Caco-2 (cell line): ENCODE data around the gene CPEB1. TPM values are rescaled to one million over a fixed set of nuclear protein-coding genes. Genes with fewer than 3 reads are reported as not detected.

Source experiments
- BruUV-seq: library from RNA; stranded (reverse); fragments of 400-500 nt; replicated peaks from 2 replicates; lab custom pipeline; 2021; lab: Mats Ljungman, UMichigan
- CTCF ChIA-PET: fragments of 300-600 bp; sonication (Branson Sonifier 250); formaldehyde crosslinking; loops from one replicate; lab custom pipeline; 2022; ENCODE audit warnings: antibody characterized with exemption; lab: Charles Lee
- POLR2A ChIA-PET: fragments of 300-600 bp; sonication (Branson Sonifier 250); formaldehyde crosslinking; loops from one replicate; lab custom pipeline; 2022; ENCODE audit warnings: antibody characterized with exemption; lab: Charles Lee
- DNase-seq, 2 experiments: peaks; one replicate each; pipeline versions ENCODE4 v3.0.0 to v3.0.0-alpha.2; 2020 to 2022
- H3K27me3 ChIP-seq: replicated peaks from 2 replicates; pipeline ENCODE4 v1.6.0; 2011; ENCODE audit warnings: low read length; ENCODE audit not compliant: control insufficient read depth, insufficient read depth
- H3K36me3 ChIP-seq: 2 replicates; pipeline ENCODE4 v1.5.1; 2011; ENCODE audit warnings: low read length; ENCODE audit not compliant: control insufficient read depth, insufficient read depth
- H3K4me1 ChIP-seq: fragments of 250-450 bp; sonication (Bioruptor Pico); 2 replicates; pipeline ENCODE4 v1.5.1; 2020; ENCODE audit warnings: mild to moderate bottlenecking
- H3K4me3 ChIP-seq: 2 replicates; pipeline ENCODE4 v1.5.1; 2011; ENCODE audit warnings: low read depth, mild to moderate bottlenecking, control low read depth, low read length
- H3K9me3 ChIP-seq: fragments of 250-450 bp; sonication (Bioruptor Pico); 2 replicates; pipeline ENCODE4 v1.5.1; 2020; ENCODE audit warnings: mild to moderate bottlenecking, moderate library complexity
- H3K27ac Mint-ChIP-seq: one replicate; pipeline ENCODE4 v1.8.0; 2022; ENCODE audit warnings: mixed read lengths; ENCODE audit not compliant: unreplicated experiment
- H3K27me3 Mint-ChIP-seq: one replicate; pipeline ENCODE4 v1.8.0; 2022; ENCODE audit warnings: mixed read lengths; ENCODE audit not compliant: insufficient read depth, unreplicated experiment
- H3K36me3 Mint-ChIP-seq: one replicate; pipeline ENCODE4 v1.8.0; 2022; ENCODE audit warnings: mild to moderate bottlenecking, mixed read lengths; ENCODE audit not compliant: insufficient read depth, unreplicated experiment
- H3K4me1 Mint-ChIP-seq: one replicate; pipeline ENCODE4 v1.8.0; 2022; ENCODE audit warnings: low read depth, mixed read lengths; ENCODE audit not compliant: unreplicated experiment
- H3K4me3 Mint-ChIP-seq: one replicate; pipeline ENCODE4 v1.8.0; 2022; ENCODE audit warnings: mild to moderate bottlenecking, moderate library complexity, mixed read lengths; ENCODE audit not compliant: unreplicated experiment
- H3K9me3 Mint-ChIP-seq: one replicate; pipeline ENCODE4 v1.8.0; 2022; ENCODE audit warnings: mixed read lengths; ENCODE audit not compliant: unreplicated experiment
- intact Hi-C: fragments of 100-400 bp; cut with micrococcal nuclease; formaldehyde crosslinking; loops from one replicate; pipeline ENCODE4 v1.10.0; 2022; ENCODE audit not compliant: unreplicated experiment
- total RNA-seq: library from RNA; stranded (reverse); gene quantifications from 2 replicates; pipeline ENCODE4 v1.2.3, GENCODE V29; 2022
- TF ChIP-seq, protein P1 (sequence below), 2 experiments: fragments of 200-600 bp in 1 of 2; IDR thresholded peaks; 1 replicate in 1 of 2; 2 replicates in 1 of 2; pipeline versions ENCODE4 v1.5.1 to v1.8.0; 2011 to 2022; ENCODE audit warnings: antibody characterized with exemption in 1 of 2, control low read depth in 1 of 2, inconsistent platforms in 1 of 2, low read depth in 1 of 2, low read length in 1 of 2, mild to moderate bottlenecking in 1 of 2, moderate library complexity in 1 of 2; ENCODE audit not compliant: insufficient read depth in 1 of 2, severe bottlenecking in 1 of 2, unreplicated experiment in 1 of 2

CPEB1 gene
- total RNA-seq, 1 experiment from 2014 or later, result 0.82 TPM

DNA sequence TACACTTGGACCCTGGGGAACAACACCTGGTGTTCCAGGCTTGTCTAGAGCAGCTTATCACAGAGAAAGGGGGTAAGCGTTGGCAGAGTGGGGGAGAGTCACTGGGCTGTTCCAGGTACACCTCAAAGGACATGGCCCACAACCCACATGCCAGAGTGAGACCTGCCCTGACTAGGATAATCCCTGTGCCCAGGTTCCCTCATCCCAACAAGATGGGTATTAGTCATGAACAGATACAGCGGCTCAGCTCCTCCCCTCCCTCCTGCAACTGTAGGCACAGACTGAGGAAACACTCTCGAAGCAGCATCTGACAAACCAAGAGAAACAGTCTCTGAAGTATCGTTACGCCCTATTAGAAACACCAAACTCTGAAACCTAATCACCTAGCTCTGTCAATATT, 74.9 kb downstream of the CPEB1 start:
- H3K27me3 Mint-ChIP-seq, result no peaks in the 10 kb centered on the region

GRCh38 chr15:82571722-82572222, 75.4 kb downstream of the CPEB1 start:
- Mint-ChIP-seq H3K27ac (no peak overlapping the region), H3K36me3 (peaks cover 6% of the 10 kb centered on the region), H3K9me3 (no peaks in the 10 kb centered on the region), H3K4me3 (no peak overlapping the region), H3K4me1 (peaks cover 6% of the 10 kb centered on the region), H3K27me3 (no peaks in the 10 kb centered on the region)
- DNase-seq, result no peak
- H3K9me3 ChIP-seq, result no peaks in the 10 kb centered on the region
- H3K36me3 ChIP-seq, result no peaks in the 10 kb centered on the region
- intact Hi-C loops, result no loop called here
- ChIA-PET POLR2A (no interaction called here), CTCF (no interaction called here)
- no TSS peak for BruUV-seq
- peaks cover 6% of the 10 kb centered on the region for H3K4me1 ChIP-seq
- H3K27me3 ChIP-seq, result no peaks in the 10 kb centered on the region
- TF ChIP-seq, protein P1, sequence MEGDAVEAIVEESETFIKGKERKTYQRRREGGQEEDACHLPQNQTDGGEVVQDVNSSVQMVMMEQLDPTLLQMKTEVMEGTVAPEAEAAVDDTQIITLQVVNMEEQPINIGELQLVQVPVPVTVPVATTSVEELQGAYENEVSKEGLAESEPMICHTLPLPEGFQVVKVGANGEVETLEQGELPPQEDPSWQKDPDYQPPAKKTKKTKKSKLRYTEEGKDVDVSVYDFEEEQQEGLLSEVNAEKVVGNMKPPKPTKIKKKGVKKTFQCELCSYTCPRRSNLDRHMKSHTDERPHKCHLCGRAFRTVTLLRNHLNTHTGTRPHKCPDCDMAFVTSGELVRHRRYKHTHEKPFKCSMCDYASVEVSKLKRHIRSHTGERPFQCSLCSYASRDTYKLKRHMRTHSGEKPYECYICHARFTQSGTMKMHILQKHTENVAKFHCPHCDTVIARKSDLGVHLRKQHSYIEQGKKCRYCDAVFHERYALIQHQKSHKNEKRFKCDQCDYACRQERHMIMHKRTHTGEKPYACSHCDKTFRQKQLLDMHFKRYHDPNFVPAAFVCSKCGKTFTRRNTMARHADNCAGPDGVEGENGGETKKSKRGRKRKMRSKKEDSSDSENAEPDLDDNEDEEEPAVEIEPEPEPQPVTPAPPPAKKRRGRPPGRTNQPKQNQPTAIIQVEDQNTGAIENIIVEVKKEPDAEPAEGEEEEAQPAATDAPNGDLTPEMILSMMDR (IDR thresholded peaks at IDR 0.05; ENCODE audit: insufficient read depth in 1 of 2, low read depth in 1 of 2, low read length in 1 of 2, severe bottlenecking in 1 of 2, unreplicated experiment in 1 of 2), result no peak
- H3K4me3 ChIP-seq, result no peak overlapping the region

More for the DNA sequence above, 74.9 kb downstream of the CPEB1 start:
- Histone ChIP-seq H3K9me3 (no peaks in the 10 kb centered on the region), H3K27me3 (no peaks in the 10 kb centered on the region), H3K4me3 (no peak overlapping the region), H3K36me3 (no peaks in the 10 kb centered on the region), H3K4me1 (peaks cover under 1% of the 10 kb centered on the region)
- Mint-ChIP-seq H3K4me1 (peaks cover under 1% of the 10 kb centered on the region), H3K9me3 (no peaks in the 10 kb centered on the region), H3K36me3 (peaks cover under 1% of the 10 kb centered on the region), H3K27ac (no peak overlapping the region), H3K4me3 (no peak overlapping the region)
- CTCF ChIA-PET, result no interaction called here
- BruUV-seq, result no TSS peak
- TF ChIP-seq, protein P1 (IDR thresholded peaks at IDR 0.05; ENCODE audit: insufficient read depth in 1 of 2, low read depth in 1 of 2, low read length in 1 of 2, severe bottlenecking in 1 of 2, unreplicated experiment in 1 of 2), result no peak
- POLR2A ChIA-PET, result no interaction called here
- intact Hi-C loops, result no loop called here
- no peak for DNase-seq

DNA sequence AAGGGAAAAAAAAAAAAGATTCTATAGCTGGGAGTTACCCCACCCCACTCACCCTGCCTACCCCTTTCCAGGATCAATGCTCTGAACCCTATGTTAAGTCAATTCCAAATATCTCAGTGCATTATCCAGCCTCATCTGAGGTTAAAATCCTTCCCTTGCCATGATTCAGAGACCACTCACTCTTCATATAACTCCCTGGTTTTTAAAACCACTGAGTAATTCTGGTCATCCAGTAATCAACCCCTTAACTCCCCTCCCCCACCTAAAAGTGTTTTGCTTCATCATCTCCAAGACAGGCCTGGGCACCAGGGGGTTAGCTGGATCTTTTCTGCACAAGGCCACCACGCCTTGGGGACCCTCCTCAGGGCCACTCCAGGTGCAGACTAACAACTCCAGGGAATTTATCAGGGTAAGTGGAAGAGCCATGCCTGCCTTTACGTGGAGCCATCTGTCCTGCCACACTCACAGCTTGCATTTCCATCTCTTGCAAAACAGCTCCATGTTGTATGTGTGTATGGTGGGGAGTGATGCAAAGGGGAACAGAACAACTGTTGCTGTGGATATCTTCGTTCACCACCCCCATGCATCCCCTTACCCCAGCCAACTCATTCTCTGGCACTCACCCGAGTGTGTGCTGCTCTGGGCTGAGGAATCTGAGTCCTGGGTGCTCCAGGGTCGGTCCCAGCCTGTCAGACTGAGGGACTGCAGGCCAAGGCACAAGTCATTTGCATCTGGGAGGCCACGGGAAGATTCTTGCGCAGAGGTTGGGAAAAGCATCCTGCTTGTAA, 76.2 kb downstream of the CPEB1 start:
- intact Hi-C loops, result no loop called here
- BruUV-seq, result no TSS peak
- H3K27me3 ChIP-seq, result no peaks in the 10 kb centered on the region
- DNase-seq, result no peak
- Mint-ChIP-seq H3K27ac (no peak overlapping the region), H3K4me3 (no peak overlapping the region), H3K36me3 (peaks cover 11% of the 10 kb centered on the region), H3K9me3 (no peaks in the 10 kb centered on the region), H3K27me3 (no peaks in the 10 kb centered on the region), H3K4me1 (peaks cover 13% of the 10 kb centered on the region)
- TF ChIP-seq, protein P1 (IDR thresholded peaks at IDR 0.05; ENCODE audit: insufficient read depth in 1 of 2, low read depth in 1 of 2, low read length in 1 of 2, severe bottlenecking in 1 of 2, unreplicated experiment in 1 of 2), result no peak
- no peaks in the 10 kb centered on the region for H3K36me3 ChIP-seq
- no peak overlapping the region for H3K4me3 ChIP-seq
- CTCF ChIA-PET, result interaction anchor here (0.6 kb wide), 1 partner anchor 29 kb away, joined by 3 read pairs; no protein-coding TSS in a partner anchor
- H3K4me1 ChIP-seq, result peaks cover 14% of the 10 kb centered on the region
- no peaks in the 10 kb centered on the region for H3K9me3 ChIP-seq
- POLR2A ChIA-PET, result no interaction called here
